Panc1 (cell line): ENCODE data around the gene ENTREP3.

Source experiments
- POLR2AphosphoS5 ChIP-seq: IDR thresholded peaks from 2 replicates; pipeline ENCODE4 v1.6.1; 2012; ENCODE audit warnings: mild to moderate bottlenecking, low read depth, low read length, moderate library complexity
- TF ChIP-seq, protein P1 (sequence below): fragments of 450-650 bp; IDR thresholded peaks from 2 replicates; pipeline ENCODE4 v1.5.1; 2017; ENCODE audit warnings: mild to moderate bottlenecking

DNA sequence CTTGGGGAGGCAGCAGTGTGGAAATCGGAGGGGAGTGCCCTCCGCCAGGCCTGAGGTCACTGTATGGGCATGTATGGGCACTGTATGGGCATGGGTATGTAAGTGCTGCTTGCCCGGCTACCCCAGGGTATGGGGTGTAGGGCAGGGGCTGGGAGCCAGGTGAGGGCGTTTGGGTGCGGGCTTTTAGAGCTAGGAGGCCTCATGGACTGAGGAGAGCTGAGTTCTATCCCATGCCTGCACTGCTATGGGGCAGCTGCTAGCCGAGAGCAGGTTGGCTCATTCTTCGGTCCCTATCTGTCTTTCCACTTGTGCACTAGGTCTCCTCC, 40.6 kb upstream of the ENTREP3 start:
- TF ChIP-seq POLR2AphosphoS5 = no peak
- TF ChIP-seq, protein P1, sequence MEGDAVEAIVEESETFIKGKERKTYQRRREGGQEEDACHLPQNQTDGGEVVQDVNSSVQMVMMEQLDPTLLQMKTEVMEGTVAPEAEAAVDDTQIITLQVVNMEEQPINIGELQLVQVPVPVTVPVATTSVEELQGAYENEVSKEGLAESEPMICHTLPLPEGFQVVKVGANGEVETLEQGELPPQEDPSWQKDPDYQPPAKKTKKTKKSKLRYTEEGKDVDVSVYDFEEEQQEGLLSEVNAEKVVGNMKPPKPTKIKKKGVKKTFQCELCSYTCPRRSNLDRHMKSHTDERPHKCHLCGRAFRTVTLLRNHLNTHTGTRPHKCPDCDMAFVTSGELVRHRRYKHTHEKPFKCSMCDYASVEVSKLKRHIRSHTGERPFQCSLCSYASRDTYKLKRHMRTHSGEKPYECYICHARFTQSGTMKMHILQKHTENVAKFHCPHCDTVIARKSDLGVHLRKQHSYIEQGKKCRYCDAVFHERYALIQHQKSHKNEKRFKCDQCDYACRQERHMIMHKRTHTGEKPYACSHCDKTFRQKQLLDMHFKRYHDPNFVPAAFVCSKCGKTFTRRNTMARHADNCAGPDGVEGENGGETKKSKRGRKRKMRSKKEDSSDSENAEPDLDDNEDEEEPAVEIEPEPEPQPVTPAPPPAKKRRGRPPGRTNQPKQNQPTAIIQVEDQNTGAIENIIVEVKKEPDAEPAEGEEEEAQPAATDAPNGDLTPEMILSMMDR = no peak
